ENCODE results near the gene CCBE1.

The CCBE1 gene

GRCh38 chr18:59431131-59431530 is 266.1 kb downstream of the CCBE1 start:
- no peak for DNase-seq

DNA sequence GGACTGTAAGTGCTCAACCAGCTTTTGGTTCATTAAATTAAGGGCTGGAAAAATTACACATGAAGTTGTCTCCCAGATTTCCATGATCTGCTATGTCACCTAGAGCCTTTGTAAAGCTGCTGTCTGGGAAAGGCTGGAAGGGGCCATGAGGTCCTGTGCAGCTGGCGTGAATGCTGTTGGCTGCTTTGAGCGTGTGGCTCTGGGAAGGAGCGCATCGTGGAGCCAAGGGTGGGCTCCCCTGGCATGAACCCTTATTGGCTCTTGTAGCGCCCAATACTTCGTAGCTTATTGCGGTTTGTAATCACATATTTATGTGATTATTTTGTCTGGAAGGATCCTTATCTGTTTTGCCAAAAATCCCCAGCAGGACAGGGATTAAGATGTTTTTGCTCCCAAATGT is 267.6 kb downstream of the CCBE1 start:
- no peak for DNase-seq

DNA sequence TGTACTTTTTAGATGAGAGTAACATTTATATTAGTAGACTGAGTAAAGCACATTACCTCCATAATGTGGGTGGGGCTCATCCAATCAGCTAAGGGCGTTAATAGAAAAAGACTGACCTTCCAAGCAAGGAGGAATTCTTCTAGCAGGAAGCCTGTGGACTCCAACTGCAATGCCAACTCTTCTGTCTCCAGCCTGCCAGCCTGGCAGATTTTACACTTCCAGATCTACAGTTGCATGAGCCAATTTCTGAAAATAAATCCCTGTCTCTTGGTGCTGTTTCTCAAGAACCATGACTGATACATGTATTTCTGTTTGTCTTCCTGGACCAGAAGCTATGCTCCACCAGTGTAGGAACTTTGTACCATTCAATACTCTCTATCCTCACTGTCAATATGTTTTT is 269.2 kb downstream of the CCBE1 start:
- DNase-seq, result no peak

- no peak for DNase-seq
Measured at GRCh38 chr18:59426855-59427254, 270.4 kb downstream of the CCBE1 start.

DNA sequence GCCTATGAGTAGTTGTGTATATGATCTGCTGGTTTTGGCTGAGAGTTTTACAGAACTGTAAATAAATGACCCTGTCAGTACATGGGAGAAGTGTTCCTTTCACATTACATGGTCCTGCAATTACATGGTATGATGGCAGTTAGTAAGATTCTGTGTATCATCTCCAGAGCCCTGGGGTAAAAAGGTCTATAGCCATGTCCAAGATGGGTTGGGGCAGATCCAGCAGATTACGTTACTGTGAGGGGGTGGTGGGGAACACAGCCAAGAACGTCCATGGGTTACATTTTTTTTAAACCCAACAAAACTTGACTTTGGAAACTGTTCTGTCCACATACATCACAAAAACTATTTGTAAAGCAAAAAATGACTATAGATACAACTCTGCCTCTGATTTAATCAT is 274.0 kb downstream of the CCBE1 start:
- no peak for DNase-seq

GRCh38 chr18:59420244-59420643 is 277.0 kb downstream of the CCBE1 start:
- no peak for DNase-seq

DNA sequence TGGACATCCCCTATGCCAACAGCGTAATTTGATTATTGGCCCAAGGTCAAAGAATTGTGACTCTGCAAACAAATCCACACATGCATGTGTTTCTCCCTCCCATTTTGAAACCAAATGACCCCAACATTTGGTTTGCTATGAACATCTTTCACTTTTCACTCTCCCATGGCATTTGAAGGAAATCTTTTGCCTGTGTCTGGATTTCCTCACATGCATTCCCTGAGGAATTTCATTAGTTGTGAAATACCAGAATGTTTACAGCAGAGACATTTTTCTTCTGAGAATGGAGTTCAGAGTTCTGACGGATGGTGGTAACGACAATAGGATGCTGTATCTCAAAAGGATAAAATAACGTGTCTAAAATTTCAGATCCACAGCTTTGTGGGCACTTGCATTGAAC is 277.8 kb downstream of the CCBE1 start:
- DNase-seq, result no peak

DNA sequence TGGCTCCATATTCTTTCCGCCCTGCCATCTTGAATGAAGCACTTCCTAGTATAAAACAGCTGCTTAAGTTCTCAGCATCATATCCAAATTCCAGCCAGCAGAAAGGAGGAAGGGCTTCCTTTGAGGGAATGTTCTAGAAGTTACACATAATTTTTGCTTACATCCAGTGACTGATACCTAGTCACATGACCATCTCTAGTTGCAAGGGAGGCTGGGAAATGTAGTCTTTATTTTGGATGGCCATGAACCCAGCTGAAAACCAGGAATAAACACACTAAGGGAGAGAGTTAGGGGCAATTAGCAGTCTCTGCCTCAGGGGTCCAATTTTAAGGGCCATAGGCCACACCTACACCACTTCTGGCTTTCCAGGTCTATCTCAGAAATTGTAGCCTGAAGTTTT is 280.4 kb downstream of the CCBE1 start:
- DNase-seq, result no peak

- no peak for DNase-seq
Measured at GRCh38 chr18:59414111-59414653, 283.0 kb downstream of the CCBE1 start.

DNA sequence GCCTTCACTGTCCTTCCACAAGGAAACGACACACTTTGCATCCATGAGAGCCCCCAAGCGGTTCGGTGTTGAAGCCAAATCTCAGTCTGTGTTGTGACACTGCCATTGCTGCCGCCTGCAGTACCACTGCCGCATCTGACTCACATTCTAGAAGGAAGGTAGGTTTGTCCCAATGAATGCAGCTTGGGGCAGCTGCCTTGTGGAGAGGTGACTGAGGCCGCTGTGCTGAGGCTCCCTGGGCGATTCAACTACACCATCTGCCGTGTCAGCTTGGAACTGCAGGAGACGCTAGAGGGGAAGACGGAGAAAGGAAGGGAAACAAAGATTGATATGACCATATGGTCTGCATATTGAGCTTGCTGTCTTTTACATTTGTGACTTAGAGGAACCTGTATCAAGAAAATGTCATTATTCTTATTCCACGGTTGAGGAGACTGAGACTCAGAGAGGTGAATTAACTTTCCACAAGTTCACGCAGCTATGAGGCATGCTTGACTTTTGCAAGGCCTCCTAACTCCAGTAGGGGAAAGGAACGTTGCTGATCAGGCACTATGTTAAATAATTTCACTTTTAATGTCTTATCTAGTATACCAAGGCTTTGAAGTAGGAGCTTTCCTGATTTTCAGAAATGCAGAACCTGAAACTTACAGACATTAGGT is 294.7 kb downstream of the CCBE1 start:
- peak; percentile 45 for DNase-seq

- no peak for DNase-seq
Measured at GRCh38 chr18:59400407-59400806, 296.8 kb downstream of the CCBE1 start.

GRCh38 chr18:59395226-59396175 is 301.7 kb downstream of the CCBE1 start:
- no peak for DNase-seq

- no peak for DNase-seq
Measured at GRCh38 chr18:59393381-59393780, 303.8 kb downstream of the CCBE1 start.

DNA sequence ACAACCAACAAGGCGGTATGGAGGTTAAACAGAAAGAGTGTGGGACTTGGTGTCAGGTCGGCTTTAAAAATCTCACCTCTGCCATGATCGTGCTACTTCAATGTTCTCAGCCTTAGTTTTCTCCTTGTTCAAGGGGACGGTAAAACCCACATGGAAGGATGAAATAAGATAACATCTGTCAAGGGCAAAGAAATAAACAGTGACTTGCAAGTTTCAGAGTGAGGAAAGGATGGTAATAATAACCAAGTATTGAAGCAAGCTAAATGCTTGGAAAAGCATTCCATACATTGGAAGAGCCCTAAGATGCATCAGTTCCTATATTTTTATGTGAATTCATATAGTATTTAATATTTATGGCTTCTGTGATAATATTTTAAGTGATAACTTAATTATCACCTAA is 308.4 kb downstream of the CCBE1 start:
- DNase-seq, result no peak

DNA sequence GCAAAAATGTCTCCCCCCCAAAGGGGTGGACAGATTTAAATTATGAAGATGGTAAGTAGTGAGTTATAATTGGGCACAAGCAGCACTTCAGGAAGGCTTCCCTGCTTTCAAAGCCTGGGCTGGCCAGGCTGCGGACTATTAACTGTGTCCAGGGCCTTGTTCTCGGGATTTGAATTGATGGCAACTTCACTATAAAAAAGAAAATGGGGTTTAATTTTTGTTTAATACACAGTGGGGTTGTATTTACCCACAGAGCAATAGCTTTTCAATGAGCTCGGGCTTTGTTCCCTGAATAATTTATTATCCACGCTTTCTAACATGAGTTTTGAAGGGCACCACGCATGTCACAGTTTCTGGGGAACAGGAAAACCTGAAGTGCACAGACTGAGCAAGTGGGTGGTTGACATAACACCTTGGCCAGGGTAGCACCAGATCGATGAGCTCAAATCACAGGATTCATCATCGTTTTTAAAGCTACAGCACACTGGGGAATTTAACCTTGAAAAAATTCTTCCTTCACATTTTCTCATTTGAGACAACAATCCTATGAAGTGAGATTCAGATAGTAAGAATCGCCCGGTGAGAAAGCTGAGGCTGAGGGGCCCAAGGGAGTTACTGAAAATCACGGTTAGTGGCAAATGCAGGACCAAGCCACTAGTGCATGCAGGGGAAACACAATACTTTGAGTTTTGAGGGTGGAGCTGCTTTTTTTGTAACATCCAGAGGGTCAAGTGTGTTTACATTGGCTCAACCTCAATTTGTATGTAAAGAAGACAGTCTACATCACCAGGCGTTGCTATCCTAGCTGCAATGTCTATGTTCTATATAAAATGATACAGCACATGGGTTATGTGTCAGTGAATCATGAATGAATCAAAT is 309.3 kb downstream of the CCBE1 start:
- DNase-seq, result no peak

DNA sequence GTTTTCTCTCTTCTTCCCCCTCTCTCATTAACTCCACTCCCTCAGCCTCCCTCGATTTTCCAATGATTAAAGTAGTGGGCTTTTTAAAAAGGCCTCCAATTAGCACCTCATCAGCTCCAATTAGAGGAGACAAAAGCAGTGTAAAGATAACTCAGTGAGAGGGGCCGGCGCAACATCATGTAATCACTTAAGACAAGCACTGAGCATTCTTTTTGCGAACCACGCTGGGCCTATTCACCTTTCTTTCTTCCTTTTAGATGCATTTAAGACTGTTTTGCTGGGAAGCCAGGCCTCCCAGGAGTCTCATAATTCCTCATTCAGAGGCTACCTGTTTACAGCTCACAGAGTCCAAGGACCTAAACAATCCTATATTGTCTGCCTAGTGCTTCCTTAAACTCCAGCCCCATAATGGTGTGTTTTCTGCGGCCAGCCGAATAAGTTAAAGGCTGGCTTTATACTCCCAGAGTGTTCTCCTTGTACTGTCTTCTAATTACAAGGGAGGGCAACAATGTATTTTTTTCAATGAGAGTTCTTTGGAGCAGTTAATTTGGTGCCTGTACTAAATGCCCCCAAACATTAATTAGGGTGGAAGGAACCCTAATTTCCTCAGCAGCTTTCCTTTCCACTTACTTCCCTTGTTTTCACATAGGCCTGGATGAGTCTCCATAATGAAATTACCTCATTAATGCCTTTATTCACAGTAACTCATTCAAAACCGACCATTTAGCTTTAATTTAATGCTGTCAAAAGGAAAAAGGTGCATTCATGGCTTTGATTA is 310.1 kb downstream of the CCBE1 start:
- DNase-seq, result no peak

GRCh38 chr18:59385191-59385590 is 312.0 kb downstream of the CCBE1 start:
- DNase-seq, result no peak

DNA sequence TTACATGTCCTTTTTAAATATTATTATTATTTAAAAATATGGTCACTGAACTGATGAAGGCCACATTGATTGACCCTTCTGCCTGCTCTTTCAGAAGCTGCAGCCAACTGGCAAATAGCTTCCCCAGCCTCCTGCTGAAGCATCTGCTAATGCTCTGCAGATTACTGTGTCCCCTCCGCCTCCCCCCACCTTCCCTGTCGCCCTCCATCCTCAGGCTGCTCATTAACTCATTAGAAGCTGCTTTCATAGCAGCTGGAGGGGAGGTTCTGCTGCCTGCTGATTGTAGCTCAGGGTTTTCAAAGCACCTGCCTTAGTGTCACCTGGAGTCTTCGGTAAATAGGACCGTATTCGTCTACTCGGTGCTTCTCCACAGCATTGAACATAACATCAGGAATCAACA is 313.4 kb downstream of the CCBE1 start:
- DNase-seq, result no peak

GRCh38 chr18:59382383-59382782 is 314.8 kb downstream of the CCBE1 start:
- no peak for DNase-seq

GRCh38 chr18:59381949-59382348 is 315.3 kb downstream of the CCBE1 start:
- no peak for DNase-seq

Measured in 8988T (cell line).